Measurements from ENCODE around the gene NRXN3.

GRCh38 chr14:79408696-79409095, 1238.5 kb downstream of the NRXN3 start:
- no peak for TF ChIP-seq BHLHE40 (IDR thresholded peaks at IDR 0.05; ENCODE audit: borderline replicate concordance)
- TF ChIP-seq LEF1 (IDR thresholded peaks at IDR 0.05; ENCODE audit: borderline replicate concordance) = no peak
- no peak for TF ChIP-seq TARDBP (IDR thresholded peaks at IDR 0.05)
- no peak for TF ChIP-seq FOXK2 (IDR thresholded peaks at IDR 0.05)
- TF ChIP-seq FOXA1 (IDR thresholded peaks at IDR 0.05) = no peak
- TF ChIP-seq PKNOX1 (IDR thresholded peaks at IDR 0.05) = no peak
- no peak for TF ChIP-seq SUZ12 (IDR thresholded peaks at IDR 0.05)
- TF ChIP-seq SP1 (IDR thresholded peaks at IDR 0.05) = no peak
- TF ChIP-seq FOXM1 (IDR thresholded peaks at IDR 0.05; ENCODE audit: borderline replicate concordance) = no peak
- no peak for TF ChIP-seq ELF4 (IDR thresholded peaks at IDR 0.05)
- TF ChIP-seq L3MBTL2 (conservative IDR thresholded peaks at IDR 0.05) = no peak
- TF ChIP-seq CTBP1 (IDR thresholded peaks at IDR 0.05; ENCODE audit: borderline replicate concordance) = no peak

All from HEK293T (cell line).